ACC112 (cell line): ENCODE data around the gene GPR150.
A peak's percentile ranks its signal among the peaks of the same experiment; 100 is the strongest.

Source experiments
- H2AFZ ChIP-seq: fragments of 200-600 bp; sonication (generic); one replicate; pipeline ENCODE4 v1.6.0; 2017; ENCODE audit warnings: antibody characterized with exemption, low read length; ENCODE audit not compliant: unreplicated experiment
- H3K27ac ChIP-seq: fragments of 200-600 bp; sonication (generic); 2 replicates; pipeline ENCODE4 v1.5.1; 2014; ENCODE audit warnings: low read depth, mild to moderate bottlenecking, antibody characterized with exemption, low read length, moderate library complexity
- H3K27me3 ChIP-seq: fragments of 200-600 bp; sonication (generic); 2 replicates; pipeline ENCODE4 v1.6.1; 2014; ENCODE audit warnings: mild to moderate bottlenecking, antibody characterized with exemption, low read length, moderate library complexity, mixed read lengths; ENCODE audit not compliant: insufficient read depth
- H3K36me3 ChIP-seq: fragments of 200-600 bp; sonication (generic); 2 replicates; pipeline ENCODE4 v1.6.1; 2016; ENCODE audit warnings: mild to moderate bottlenecking, antibody characterized with exemption, low read length, moderate library complexity, mixed read lengths; ENCODE audit not compliant: insufficient read depth
- H3K4me1 ChIP-seq: fragments of 200-600 bp; sonication (generic); one replicate; pipeline ENCODE4 v1.6.1; 2016; ENCODE audit warnings: low read length, mixed read lengths; ENCODE audit not compliant: insufficient read depth, unreplicated experiment, control insufficient read depth
- H3K4me3 ChIP-seq: fragments of 200-600 bp; sonication (generic); 2 replicates; pipeline ENCODE4 v1.5.1; 2014; ENCODE audit warnings: mild to moderate bottlenecking, low read depth, low read length
- H3K79me2 ChIP-seq: fragments of 200-600 bp; sonication (generic); one replicate; pipeline ENCODE4 v1.6.0; 2016; ENCODE audit warnings: low read length; ENCODE audit not compliant: control insufficient read depth, unreplicated experiment, insufficient read depth

The GPR150 gene

DNA sequence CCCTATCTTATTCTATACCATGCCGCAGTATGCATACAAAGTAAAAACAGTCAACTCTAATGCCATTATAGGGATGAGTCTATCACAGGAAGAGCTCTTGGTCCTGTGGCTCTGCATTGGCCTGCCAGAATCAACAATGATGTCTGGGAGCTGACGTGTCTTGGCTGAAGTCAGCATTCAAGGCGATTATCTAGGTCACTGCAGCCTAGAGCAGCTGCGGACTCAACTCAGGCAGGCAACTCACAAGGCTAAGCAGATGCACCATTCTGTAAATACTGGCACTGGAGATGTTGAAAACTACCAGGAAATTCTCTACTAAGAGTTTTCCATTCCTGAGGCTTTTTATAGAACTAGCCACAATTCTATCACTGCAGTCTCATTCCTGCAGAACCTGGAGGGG, 49.7 kb downstream of the GPR150 start:
- Histone ChIP-seq H3K27me3 (no peaks in the 10 kb centered on the region), H2AFZ (peak overlapping the region; percentile 77), H3K27ac (peak overlapping the region; percentile 20; the same call in 1 of the 2 replicates), H3K36me3 (no peaks in the 10 kb centered on the region), H3K4me1 (peaks cover 38% of the 10 kb centered on the region), H3K4me3 (no peak overlapping the region), H3K79me2 (no peaks in the 10 kb centered on the region)

DNA sequence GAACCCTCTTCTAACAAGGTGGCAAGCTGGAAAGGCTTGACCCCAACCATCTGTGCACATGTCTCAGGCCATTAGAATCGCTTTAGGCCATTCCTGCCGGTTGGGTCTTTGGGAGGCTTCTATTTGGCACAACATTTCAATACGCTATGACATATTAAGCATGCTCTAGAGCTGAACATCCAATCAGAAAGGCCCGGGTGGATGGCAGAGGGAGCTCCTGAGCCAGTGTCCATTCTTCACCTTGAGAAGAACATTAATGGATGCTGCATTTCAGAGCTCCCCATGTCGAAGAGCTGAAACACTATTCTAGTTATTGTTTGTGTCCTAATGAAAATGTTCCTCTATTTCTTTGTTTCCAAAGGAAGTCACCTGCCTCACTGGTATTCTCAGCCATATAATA, 50.1 kb downstream of the GPR150 start:
- Histone ChIP-seq H3K4me3 (no peak overlapping the region), H3K27me3 (no peaks in the 10 kb centered on the region), H3K79me2 (no peaks in the 10 kb centered on the region), H3K36me3 (no peaks in the 10 kb centered on the region), H2AFZ (no peak overlapping the region), H3K27ac (no peak overlapping the region), H3K4me1 (peaks cover 37% of the 10 kb centered on the region)

DNA sequence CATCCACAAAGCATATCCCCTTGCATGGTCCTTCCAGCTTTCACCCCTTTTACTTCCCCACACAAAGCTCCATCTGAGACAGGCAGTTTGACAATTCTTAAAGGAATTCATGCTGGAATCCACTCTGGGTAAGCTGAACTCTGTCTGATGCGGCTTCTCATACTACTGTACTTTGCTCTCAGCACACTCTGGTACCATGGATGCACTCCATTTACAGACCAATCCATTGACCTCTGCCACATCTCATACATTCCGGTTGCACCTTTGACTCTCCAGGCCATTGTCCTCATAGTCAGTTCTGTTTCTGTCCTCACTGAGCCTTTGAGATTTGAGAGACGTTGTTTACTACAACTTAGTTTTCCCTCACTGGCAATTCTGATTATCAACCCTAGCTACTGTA, 50.7 kb downstream of the GPR150 start:
- Histone ChIP-seq H3K4me3 (no peak overlapping the region), H3K36me3 (no peaks in the 10 kb centered on the region), H3K27me3 (no peaks in the 10 kb centered on the region), H3K27ac (no peak overlapping the region), H3K79me2 (no peaks in the 10 kb centered on the region), H2AFZ (no peak overlapping the region), H3K4me1 (peaks cover 37% of the 10 kb centered on the region)
